Activated naive CD4-positive, alpha-beta T cell (primary cell): ENCODE measurements around the gene FBP1.
A peak's percentile ranks its signal among the peaks of the same experiment; 100 is the strongest.
"Not testable (repeated sequence)": the region's sequence is repeated elsewhere in the genome, so short reads cannot be mapped to it uniquely, and the experiment has no call there.

Experiments used
- DNase-seq, 4 experiments: peaks; one replicate each; lab custom pipeline; 2025; lab: John Stamatoyannopoulos, UW

The FBP1 gene

DNA sequence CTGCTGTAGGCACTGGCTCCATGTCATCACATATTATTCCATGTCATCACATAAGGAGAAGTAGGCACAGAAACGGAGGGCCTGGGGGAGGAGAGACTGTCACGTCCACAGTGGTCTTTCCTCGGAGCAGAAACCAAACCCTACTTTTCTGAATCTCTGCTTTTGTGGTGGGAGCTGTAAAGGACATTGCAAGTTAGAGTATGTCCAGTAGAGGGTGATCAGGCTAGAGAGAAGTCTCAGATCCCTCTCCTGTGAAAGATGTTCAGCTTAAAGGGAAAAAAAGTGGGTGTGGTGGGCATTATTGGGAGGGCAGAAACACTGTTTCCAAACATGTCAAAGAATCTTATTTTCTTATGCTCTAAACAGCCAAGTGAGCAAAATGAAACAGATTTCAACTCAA is 26.3 kb downstream of the FBP1 start:
- DNase-seq: no peak

GRCh38 chr9:94612071-94612470 is 27.2 kb downstream of the FBP1 start:
- DNase-seq: no peak

DNA sequence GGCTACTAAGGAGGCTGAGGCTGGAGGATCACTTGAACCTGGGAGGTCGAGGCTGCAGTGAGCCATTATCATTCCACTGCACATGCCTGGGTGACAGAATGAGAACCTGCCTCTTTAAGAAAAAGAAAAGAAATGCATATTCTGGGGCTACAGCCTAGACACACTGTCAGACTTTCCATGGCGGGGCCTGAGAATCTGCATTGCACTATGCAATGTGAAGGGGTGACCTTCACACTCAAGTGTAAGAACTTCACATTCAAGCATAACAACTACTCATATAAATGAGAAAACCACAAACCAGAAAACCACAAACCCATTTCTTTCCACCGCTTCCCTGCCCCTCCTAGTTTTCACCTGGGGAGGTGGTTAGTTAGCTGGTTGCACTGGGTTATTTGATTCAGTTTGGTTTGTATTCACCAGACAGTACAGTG is 27.7 kb downstream of the FBP1 start:
- DNase-seq: peak in 1 of 4 experiments; percentile 22

GRCh38 chr9:94610181-94610606 is 29.1 kb downstream of the FBP1 start:
- DNase-seq: no peak

DNA sequence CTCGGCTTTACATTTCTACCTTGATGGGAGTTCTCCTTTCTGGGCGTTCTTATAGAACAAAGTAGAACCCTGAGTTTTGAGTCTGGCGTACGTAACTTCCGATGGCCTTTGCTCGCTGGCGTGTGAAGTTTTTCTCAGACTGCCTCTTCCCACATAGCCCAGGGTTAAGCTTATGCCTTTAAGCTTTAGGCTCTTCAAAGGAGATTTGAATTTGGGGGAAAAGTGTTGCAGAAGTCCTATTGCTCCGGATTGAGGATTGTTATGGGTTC is 32.0 kb downstream of the FBP1 start:
- no peak for DNase-seq

DNA sequence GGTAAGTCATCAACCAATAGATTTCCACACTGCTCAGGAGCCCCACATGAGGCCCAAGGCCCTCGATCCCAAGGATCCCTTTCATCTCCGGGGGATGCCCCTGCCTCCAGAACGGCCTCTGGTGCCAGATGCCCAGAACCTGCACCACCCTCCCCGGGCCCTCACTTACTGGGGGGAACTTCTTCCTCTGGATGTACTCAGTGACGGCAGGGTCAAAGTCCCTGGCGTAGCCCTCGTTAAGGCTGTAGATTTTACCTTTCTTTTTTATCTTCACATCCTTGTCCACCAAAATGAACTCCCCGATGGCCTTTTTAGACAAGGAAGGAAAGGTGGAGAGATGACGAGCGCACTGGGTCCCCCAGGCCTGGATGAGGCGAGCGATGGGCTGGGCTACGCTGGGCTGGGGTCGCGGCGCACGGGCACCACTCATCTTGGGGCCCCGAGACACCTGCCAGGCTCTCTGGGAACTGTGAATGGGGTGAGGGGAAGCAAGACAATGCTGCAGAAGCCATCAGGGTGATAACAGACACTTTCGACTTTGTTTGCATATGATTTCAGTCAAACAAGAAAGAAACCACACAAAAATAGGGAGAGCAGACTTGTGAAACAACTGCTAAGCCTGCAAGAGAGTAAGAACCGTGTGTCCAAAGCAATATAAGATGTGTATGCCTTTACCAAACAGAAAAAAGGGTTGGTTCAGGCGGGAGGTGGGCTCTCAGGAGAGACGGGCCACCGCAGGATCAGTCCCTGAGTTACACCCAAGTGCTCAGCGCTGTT is 32.5 kb downstream of the FBP1 start:
- DNase-seq: no peak

GRCh38 chr9:94603259-94604160 is 35.8 kb downstream of the FBP1 start:
- peak; percentile 11 to 46 (median 28) for DNase-seq

- DNase-seq: no peak
Measured at GRCh38 chr9:94602666-94603065, 36.7 kb downstream of the FBP1 start.

GRCh38 chr9:94600715-94601114 is 38.6 kb downstream of the FBP1 start:
- DNase-seq: no peak

GRCh38 chr9:94600258-94600657 is 39.1 kb downstream of the FBP1 start:
- DNase-seq: no peak

- no peak for DNase-seq
Measured at GRCh38 chr9:94599102-94599501, 40.2 kb downstream of the FBP1 start.

- no peak for DNase-seq
Measured at GRCh38 chr9:94593459-94594345, 45.6 kb downstream of the FBP1 start, which contains the start of gene FBP2. TSS of gene FBP2 (minus strand) at chr9:94593824. CDS start at chr9:94593726, 98 bp downstream.

- DNase-seq: not testable (repeated sequence)
Measured at GRCh38 chr9:94592683-94593082, 46.6 kb downstream of the FBP1 start.

- DNase-seq: no peak
Measured at GRCh38 chr9:94591876-94592275, 47.4 kb downstream of the FBP1 start.

DNA sequence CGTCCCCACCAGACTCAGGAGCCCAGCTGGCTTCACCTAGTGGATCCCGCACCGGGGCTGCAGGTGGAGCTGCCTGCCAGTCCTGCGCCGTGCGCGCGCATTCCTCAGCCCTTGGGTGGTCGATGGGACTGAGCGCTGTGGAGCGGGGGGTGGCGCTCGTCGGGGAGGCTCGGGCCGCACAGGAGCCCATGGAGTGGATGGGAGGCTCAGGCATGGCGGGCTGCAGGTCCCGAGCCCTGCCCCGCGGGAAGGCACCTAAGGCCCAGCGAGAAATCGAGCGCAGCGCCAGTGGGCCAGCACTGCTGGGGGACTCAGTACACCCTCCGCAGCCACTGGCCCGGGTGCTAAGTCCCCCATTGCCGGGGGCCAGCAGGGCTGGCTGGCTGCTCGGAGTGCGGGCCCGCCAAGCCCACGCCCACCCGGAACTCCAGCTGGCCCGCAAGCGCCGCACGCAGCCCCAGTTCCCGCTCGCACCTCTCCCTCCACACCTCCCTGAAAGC is 48.2 kb downstream of the FBP1 start:
- DNase-seq: not testable (repeated sequence)

- no peak for DNase-seq
Measured at GRCh38 chr9:94588681-94589080, 50.6 kb downstream of the FBP1 start.

- DNase-seq: no peak
Measured at GRCh38 chr9:94586814-94587213, 52.5 kb downstream of the FBP1 start.

GRCh38 chr9:94586316-94586715 is 53.0 kb downstream of the FBP1 start:
- DNase-seq: no peak

DNA sequence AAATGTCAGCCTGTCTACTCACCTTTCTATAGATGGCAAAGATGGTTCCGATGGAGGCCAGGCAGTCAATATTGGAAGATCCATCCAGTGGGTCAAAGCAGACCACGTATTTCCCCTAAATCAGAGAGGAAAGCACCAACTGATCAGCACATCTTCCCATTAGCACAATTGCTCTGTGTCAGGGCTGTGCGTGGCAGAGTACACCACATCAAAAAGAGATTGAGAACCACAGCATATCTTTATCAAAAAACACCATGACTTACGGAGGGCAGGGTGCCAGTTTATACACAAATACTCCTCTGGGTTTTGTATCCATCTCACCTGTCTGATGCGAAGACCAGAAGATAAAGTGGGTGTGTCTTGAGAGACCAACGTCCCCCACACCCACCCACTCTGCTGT is 54.8 kb downstream of the FBP1 start:
- no peak for DNase-seq

DNA sequence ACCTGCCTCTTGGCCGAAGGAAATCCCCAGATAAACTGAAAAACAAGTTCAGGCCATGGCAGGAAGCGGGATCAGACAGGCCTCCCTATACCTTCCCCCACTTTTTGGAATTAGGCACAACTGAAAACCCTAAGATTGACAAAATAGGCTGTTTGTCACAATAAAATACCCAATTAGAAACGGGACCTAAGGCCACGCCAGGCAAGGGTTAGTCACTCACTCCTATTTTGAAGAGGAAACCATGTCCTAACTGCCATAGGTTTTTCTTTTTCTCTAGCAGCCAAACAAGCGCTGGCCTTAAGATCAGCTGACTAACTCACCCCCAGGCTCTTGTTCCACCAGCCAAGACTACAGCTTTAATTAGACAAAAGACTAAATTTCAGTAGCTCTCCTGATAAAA is 57.6 kb downstream of the FBP1 start:
- DNase-seq: no peak

GRCh38 chr9:94577571-94577970 is 61.7 kb downstream of the FBP1 start:
- no peak for DNase-seq

- DNase-seq: no peak
Measured at GRCh38 chr9:94577036-94577435, 62.3 kb downstream of the FBP1 start.
